GM23338 (cell line): ENCODE results near the gene ZNF784. TPM values are rescaled to one million over a fixed set of nuclear protein-coding genes. Genes with fewer than 3 reads are reported as not detected.
A peak's percentile ranks its signal among the peaks of the same experiment; 100 is the strongest.

Experiments
- ATAC-seq: fragments of 200-7000 bp; cut with Tn5 transposase; 3 replicates; pipeline ENCODE4 v1.9.1; 2020
- DNase-seq: peaks from one replicate; pipeline ENCODE4 v3.0.0-alpha.2; 2015; ENCODE audit warnings: low spot score
- H2AFZ ChIP-seq: fragments of 200-600 bp; sonication (generic); 2 replicates; pipeline ENCODE4 v1.8.0; 2016; ENCODE audit warnings: antibody characterized with exemption, mild to moderate bottlenecking, moderate library complexity
- H3F3A ChIP-seq: fragments of 200-600 bp; sonication (generic); replicated peaks from 2 replicates; pipeline ENCODE4 v1.8.0; 2017; ENCODE audit warnings: antibody characterized with exemption, mixed run types, low read depth
- H3K27ac ChIP-seq: fragments of 200-600 bp; sonication (generic); 2 replicates; pipeline ENCODE4 v1.6.1; 2016; ENCODE audit warnings: low read depth
- H3K27me3 ChIP-seq: fragments of 200-600 bp; sonication (generic); 2 replicates; pipeline ENCODE4 v1.8.0; 2016; ENCODE audit warnings: mild to moderate bottlenecking, mixed run types, moderate library complexity; ENCODE audit not compliant: insufficient read depth
- H3K36me3 ChIP-seq: fragments of 200-600 bp; sonication (generic); 2 replicates; pipeline ENCODE4 v1.8.0; 2016; ENCODE audit warnings: mild to moderate bottlenecking; ENCODE audit not compliant: insufficient read depth
- H3K4me1 ChIP-seq: fragments of 200-600 bp; sonication (generic); 2 replicates; pipeline ENCODE4 v1.8.0; 2016; ENCODE audit warnings: mild to moderate bottlenecking, moderate library complexity; ENCODE audit not compliant: insufficient read depth
- H3K4me2 ChIP-seq: fragments of 200-600 bp; sonication (generic); 2 replicates; pipeline ENCODE4 v1.7.1; 2017; ENCODE audit warnings: mixed run types
- H3K4me3 ChIP-seq: fragments of 200-600 bp; sonication (generic); 2 replicates; pipeline ENCODE4 v1.6.1; 2016; ENCODE audit warnings: mixed run types
- H3K79me2 ChIP-seq: fragments of 200-600 bp; sonication (generic); replicated peaks from 2 replicates; pipeline ENCODE4 v1.8.0; 2017; ENCODE audit warnings: mild to moderate bottlenecking; ENCODE audit not compliant: insufficient read depth
- H3K9me2 ChIP-seq: fragments of 200-600 bp; sonication (generic); 2 replicates; pipeline ENCODE4 v1.8.0; 2017; ENCODE audit not compliant: insufficient read depth
- H4K20me1 ChIP-seq: fragments of 200-600 bp; sonication (generic); replicated peaks from 2 replicates; pipeline ENCODE4 v1.8.0; 2017; ENCODE audit warnings: mild to moderate bottlenecking; ENCODE audit not compliant: insufficient read depth
- H3K27ac Mint-ChIP-seq: 2 replicates; pipeline ENCODE4 v1.8.0; 2020; ENCODE audit warnings: inconsistent platforms, mild to moderate bottlenecking, moderate library complexity, mixed read lengths
- H3K27me3 Mint-ChIP-seq: 3 replicates; pipeline ENCODE4 v1.8.0; 2022; ENCODE audit warnings: low read depth, mild to moderate bottlenecking, moderate library complexity, mixed read lengths, inconsistent platforms; ENCODE audit not compliant: insufficient read depth, poor library complexity
- H3K36me3 Mint-ChIP-seq: 3 replicates; pipeline ENCODE4 v1.8.0; 2021; ENCODE audit warnings: low read depth, mild to moderate bottlenecking, inconsistent platforms, moderate library complexity, mixed read lengths
- H3K4me1 Mint-ChIP-seq: 3 replicates; pipeline ENCODE4 v1.8.0; 2020; ENCODE audit warnings: mild to moderate bottlenecking, inconsistent platforms, mixed read lengths
- H3K4me3 Mint-ChIP-seq: 3 replicates; pipeline ENCODE4 v1.8.0; 2021; ENCODE audit warnings: moderate library complexity, mild to moderate bottlenecking, inconsistent platforms, mixed read lengths
- H3K9me3 Mint-ChIP-seq: 3 replicates; pipeline ENCODE4 v1.8.0; 2020; ENCODE audit warnings: moderate library complexity, mild to moderate bottlenecking, inconsistent platforms, mixed read lengths
- EZH2 ChIP-seq: fragments of 200-600 bp; sonication (generic); IDR thresholded peaks from one replicate; pipeline ENCODE4 v1.8.0; 2017; ENCODE audit warnings: antibody characterized with exemption, mild to moderate bottlenecking, low read depth; ENCODE audit not compliant: unreplicated experiment
- EZH2phosphoT487 ChIP-seq: fragments of 200-600 bp; sonication (generic); IDR thresholded peaks from one replicate; pipeline ENCODE4 v1.8.1; 2018; ENCODE audit warnings: antibody characterized with exemption; ENCODE audit not compliant: unreplicated experiment
- JUNB ChIP-seq: IDR thresholded peaks from one replicate; pipeline ENCODE4 v1.6.1; 2016; ENCODE audit warnings: antibody characterized with exemption; ENCODE audit not compliant: unreplicated experiment
- STAT1 ChIP-seq: IDR thresholded peaks from one replicate; pipeline ENCODE4 v1.6.1; 2016; ENCODE audit warnings: antibody characterized with exemption; ENCODE audit not compliant: unreplicated experiment
- ZNF114 ChIP-seq: fragments of 250-450 bp; sonication (Bioruptor Pico); IDR thresholded peaks from 2 replicates; pipeline ENCODE4 v1.5.0; 2020; ENCODE audit warnings: mild to moderate bottlenecking, moderate library complexity
- polyA plus RNA-seq: library from polyadenylated mRNA; unstranded; fragments of >200 nt; fragmentation: Nextera tagmentation; extraction: Ambion mirVana; gene quantifications from 2 replicates; pipeline ENCODE4 v1.2.1, GENCODE V29; 2016
- total RNA-seq: library from RNA; depleted of rRNA; stranded (reverse); fragments of >200 nt; shearing (Covaris generic); gene quantifications from 2 replicates; pipeline ENCODE4 v1.2.3, GENCODE V29; 2014
- TF ChIP-seq, protein P1 (sequence below): fragments of 250-450 bp; sonication (Bioruptor Pico); IDR thresholded peaks from 2 replicates; pipeline ENCODE4 v1.5.0; 2020; ENCODE audit warnings: mild to moderate bottlenecking, moderate library complexity

Gene ZNF784
- total and polyA plus RNA-seq, 2 experiments from 2014 or later, result 1.5 to 6.7 TPM

DNA sequence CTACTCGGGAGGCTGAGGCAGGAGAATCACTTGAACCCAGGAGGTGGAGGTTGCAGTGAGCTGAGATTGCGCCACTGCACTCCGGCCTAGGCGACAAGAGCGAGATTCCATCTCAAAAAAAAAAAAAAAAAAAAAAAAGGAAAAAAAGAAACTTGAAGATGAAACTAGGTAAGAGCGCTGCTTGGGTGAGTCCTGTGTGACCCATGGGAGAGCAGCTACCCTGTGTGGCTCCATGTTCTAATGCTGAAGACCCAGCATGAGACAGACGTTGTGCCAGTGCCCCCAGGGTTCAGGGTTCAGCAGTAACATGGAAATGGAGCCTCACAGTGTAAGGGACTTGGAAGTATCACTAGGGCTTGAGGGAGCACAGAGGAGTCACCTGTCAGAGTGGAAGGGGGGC, 5.9 kb downstream of the ZNF784 start (continued):
- TF ChIP-seq, protein P1, sequence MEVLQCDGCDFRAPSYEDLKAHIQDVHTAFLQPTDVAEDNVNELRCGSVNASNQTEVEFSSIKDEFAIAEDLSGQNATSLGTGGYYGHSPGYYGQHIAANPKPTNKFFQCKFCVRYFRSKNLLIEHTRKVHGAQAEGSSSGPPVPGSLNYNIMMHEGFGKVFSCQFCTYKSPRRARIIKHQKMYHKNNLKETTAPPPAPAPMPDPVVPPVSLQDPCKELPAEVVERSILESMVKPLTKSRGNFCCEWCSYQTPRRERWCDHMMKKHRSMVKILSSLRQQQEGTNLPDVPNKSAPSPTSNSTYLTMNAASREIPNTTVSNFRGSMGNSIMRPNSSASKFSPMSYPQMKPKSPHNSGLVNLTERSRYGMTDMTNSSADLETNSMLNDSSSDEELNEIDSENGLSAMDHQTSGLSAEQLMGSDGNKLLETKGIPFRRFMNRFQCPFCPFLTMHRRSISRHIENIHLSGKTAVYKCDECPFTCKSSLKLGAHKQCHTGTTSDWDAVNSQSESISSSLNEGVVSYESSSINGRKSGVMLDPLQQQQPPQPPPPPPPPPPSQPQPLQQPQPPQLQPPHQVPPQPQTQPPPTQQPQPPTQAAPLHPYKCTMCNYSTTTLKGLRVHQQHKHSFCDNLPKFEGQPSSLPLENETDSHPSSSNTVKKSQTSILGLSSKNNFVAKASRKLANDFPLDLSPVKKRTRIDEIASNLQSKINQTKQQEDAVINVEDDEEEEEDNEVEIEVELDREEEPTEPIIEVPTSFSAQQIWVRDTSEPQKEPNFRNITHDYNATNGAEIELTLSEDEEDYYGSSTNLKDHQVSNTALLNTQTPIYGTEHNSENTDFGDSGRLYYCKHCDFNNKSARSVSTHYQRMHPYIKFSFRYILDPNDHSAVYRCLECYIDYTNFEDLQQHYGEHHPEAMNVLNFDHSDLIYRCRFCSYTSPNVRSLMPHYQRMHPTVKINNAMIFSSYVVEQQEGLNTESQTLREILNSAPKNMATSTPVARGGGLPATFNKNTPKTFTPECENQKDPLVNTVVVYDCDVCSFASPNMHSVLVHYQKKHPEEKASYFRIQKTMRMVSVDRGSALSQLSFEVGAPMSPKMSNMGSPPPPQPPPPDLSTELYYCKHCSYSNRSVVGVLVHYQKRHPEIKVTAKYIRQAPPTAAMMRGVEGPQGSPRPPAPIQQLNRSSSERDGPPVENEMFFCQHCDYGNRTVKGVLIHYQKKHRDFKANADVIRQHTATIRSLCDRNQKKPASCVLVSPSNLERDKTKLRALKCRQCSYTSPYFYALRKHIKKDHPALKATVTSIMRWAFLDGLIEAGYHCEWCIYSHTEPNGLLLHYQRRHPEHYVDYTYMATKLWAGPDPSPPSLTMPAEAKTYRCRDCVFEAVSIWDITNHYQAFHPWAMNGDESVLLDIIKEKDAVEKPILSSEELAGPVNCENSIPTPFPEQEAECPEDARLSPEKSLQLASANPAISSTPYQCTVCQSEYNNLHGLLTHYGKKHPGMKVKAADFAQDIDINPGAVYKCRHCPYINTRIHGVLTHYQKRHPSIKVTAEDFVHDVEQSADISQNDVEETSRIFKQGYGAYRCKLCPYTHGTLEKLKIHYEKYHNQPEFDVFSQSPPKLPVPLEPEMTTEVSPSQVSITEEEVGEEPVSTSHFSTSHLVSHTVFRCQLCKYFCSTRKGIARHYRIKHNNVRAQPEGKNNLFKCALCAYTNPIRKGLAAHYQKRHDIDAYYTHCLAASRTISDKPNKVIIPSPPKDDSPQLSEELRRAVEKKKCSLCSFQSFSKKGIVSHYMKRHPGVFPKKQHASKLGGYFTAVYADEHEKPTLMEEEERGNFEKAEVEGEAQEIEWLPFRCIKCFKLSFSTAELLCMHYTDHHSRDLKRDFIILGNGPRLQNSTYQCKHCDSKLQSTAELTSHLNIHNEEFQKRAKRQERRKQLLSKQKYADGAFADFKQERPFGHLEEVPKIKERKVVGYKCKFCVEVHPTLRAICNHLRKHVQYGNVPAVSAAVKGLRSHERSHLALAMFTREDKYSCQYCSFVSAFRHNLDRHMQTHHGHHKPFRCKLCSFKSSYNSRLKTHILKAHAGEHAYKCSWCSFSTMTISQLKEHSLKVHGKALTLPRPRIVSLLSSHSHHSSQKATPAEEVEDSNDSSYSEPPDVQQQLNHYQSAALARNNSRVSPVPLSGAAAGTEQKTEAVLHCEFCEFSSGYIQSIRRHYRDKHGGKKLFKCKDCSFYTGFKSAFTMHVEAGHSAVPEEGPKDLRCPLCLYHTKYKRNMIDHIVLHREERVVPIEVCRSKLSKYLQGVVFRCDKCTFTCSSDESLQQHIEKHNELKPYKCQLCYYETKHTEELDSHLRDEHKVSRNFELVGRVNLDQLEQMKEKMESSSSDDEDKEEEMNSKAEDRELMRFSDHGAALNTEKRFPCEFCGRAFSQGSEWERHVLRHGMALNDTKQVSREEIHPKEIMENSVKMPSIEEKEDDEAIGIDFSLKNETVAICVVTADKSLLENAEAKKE (CRISPR knock-in tag), result no peak
- TF ChIP-seq EZH2phosphoT487 (no peak), STAT1 (no peak)

DNA sequence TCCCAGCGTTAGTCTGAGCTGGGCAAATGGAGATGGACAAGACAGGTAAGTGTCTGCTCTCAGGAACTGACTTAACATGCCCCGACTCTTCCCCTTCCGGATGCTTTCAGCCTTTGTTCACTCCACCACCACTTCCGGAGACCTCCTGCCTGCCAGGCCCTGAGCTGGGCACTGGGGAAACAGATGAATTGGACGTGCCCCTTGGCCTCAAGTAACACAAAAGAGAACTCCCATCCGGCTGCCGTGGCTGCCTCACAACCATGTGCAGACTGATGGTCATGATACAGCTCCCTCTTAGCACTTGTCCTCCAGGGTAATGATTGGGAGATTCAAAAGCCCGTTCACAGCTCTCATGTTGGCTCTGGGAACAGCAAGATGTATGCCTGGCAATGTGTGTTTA, 6.9 kb downstream of the ZNF784 start:
- no peak for ATAC-seq
- H3K36me3 ChIP-seq, result no peaks in the 10 kb centered on the region
- no peak overlapping the region for H3K4me3 ChIP-seq

More for the DNA sequence above, 6.9 kb downstream of the ZNF784 start:
- Histone ChIP-seq H3K79me2 (0 out of 2 replicates have a peak, but pooled peaks cover 2% of the 10 kb centered on the region), H3K4me1 (no peaks in the 10 kb centered on the region), H3K4me2 (no peak overlapping the region), H4K20me1 (peaks cover 6% of the 10 kb centered on the region), H3F3A (peaks cover 3% of the 10 kb centered on the region; the same call in 1 of the 2 replicates), H3K9me2 (no peaks in the 10 kb centered on the region), H2AFZ (no peak overlapping the region), H3K27me3 (no peaks in the 10 kb centered on the region), H3K27ac (no peak overlapping the region)
- H3K27ac Mint-ChIP-seq, result no peak overlapping the region
- H3K4me3 Mint-ChIP-seq, result no peak overlapping the region; the same call in 2 of the 3 replicates
- peaks cover 49% of the 10 kb centered on the region for H3K36me3 Mint-ChIP-seq
- DNase-seq, result peak; percentile 1
- H3K27me3 Mint-ChIP-seq, result peaks cover 24% of the 10 kb centered on the region
- H3K9me3 Mint-ChIP-seq, result peaks cover 5% of the 10 kb centered on the region
- TF ChIP-seq ZNF114 (CRISPR knock-in tag), result no peak
- no peak for TF ChIP-seq JUNB
- TF ChIP-seq EZH2, result no peak
- 0 out of 3 replicates have a peak, but pooled peaks cover 2% of the 10 kb centered on the region for H3K4me1 Mint-ChIP-seq
